Measurements from ENCODE around the gene PAX5.

Gene PAX5

GRCh38 chr9:36882594-36882993, 151.5 kb downstream of the PAX5 start:
- DNase-seq (ENCODE audit: extremely low read depth, low read depth): no peak
- no peak for TF ChIP-seq CTCF (IDR thresholded peaks at IDR 0.05; ENCODE audit: low read depth, low read length)

GRCh38 chr9:36881743-36882441, 152.2 kb downstream of the PAX5 start:
- DNase-seq (ENCODE audit: extremely low read depth, low read depth): no peak
- no peak for TF ChIP-seq CTCF (IDR thresholded peaks at IDR 0.05; ENCODE audit: low read depth, low read length)

GRCh38 chr9:36881316-36881715, 152.8 kb downstream of the PAX5 start:
- no peak for TF ChIP-seq CTCF (IDR thresholded peaks at IDR 0.05; ENCODE audit: low read depth, low read length)
- no peak for DNase-seq (ENCODE audit: extremely low read depth, low read depth)

- DNase-seq (ENCODE audit: extremely low read depth, low read depth): no peak
- TF ChIP-seq CTCF (IDR thresholded peaks at IDR 0.05; ENCODE audit: low read depth, low read length): no peak
Measured at GRCh38 chr9:36880075-36880474, 154.0 kb downstream of the PAX5 start.

- DNase-seq (ENCODE audit: extremely low read depth, low read depth): no peak
- no peak for TF ChIP-seq CTCF (IDR thresholded peaks at IDR 0.05; ENCODE audit: low read depth, low read length)
Measured at GRCh38 chr9:36878986-36879982, 154.8 kb downstream of the PAX5 start.

GRCh38 chr9:36877239-36877638, 156.8 kb downstream of the PAX5 start:
- DNase-seq (ENCODE audit: extremely low read depth, low read depth): no peak
- no peak for TF ChIP-seq CTCF (IDR thresholded peaks at IDR 0.05; ENCODE audit: low read depth, low read length)

- no peak for DNase-seq (ENCODE audit: extremely low read depth, low read depth)
- no peak for TF ChIP-seq CTCF (IDR thresholded peaks at IDR 0.05; ENCODE audit: low read depth, low read length)
Measured at GRCh38 chr9:36876056-36876455, 158.0 kb downstream of the PAX5 start.

Measured in AG09319 (cell line).